DND-41 (cell line): ENCODE data around the gene KLHL18.
"Not testable (repeated sequence)": the region's sequence is repeated elsewhere in the genome, so short reads cannot be mapped to it uniquely, and the experiment has no call there.

Experiments used
- ATAC-seq: fragments of 200-7000 bp; cut with Tn5 transposase; 3 replicates; pipeline ENCODE4 v1.9.1; 2021; ENCODE audit warnings: low read depth; ENCODE audit not compliant: insufficient read depth
- DNase-seq: peaks from one replicate; pipeline ENCODE4 v3.0.0-alpha.2; 2020
- H2AFZ ChIP-seq: 2 replicates; pipeline ENCODE4 v1.6.0; 2012; ENCODE audit warnings: low read depth, low read length
- H3K27ac ChIP-seq: 2 replicates; pipeline ENCODE4 v1.5.1; 2012; ENCODE audit warnings: low read length, inconsistent platforms
- H3K27me3 ChIP-seq: fragments of 200-600 bp; sonication (generic); 2 replicates; pipeline ENCODE4 v1.6.0; 2012; ENCODE audit warnings: low read length, mild to moderate bottlenecking, inconsistent platforms; ENCODE audit not compliant: insufficient read depth, poor library complexity
- H3K36me3 ChIP-seq: 2 replicates; pipeline ENCODE4 v1.5.1; 2012; ENCODE audit warnings: low read length, inconsistent platforms; ENCODE audit not compliant: insufficient read depth
- H3K4me1 ChIP-seq: 2 replicates; pipeline ENCODE4 v1.5.1; 2012; ENCODE audit warnings: mild to moderate bottlenecking, low read length; ENCODE audit not compliant: insufficient read depth
- H3K4me2 ChIP-seq: 2 replicates; pipeline ENCODE4 v1.6.0; 2012; ENCODE audit warnings: mild to moderate bottlenecking, moderate library complexity, low read length, inconsistent platforms; ENCODE audit not compliant: insufficient read depth
- H3K4me3 ChIP-seq, 2 experiments: fragments of 200-600 bp in 1 of 2; shearing (Covaris generic) in 1 of 2; 2 replicates each; pipeline ENCODE4 v1.5.1; 2012 to 2016; ENCODE audit warnings: inconsistent platforms in 2 of 2, low read length in 2 of 2, mild to moderate bottlenecking in 2 of 2, low read depth in 1 of 2, moderate library complexity in 1 of 2
- H3K79me2 ChIP-seq: 2 replicates; pipeline ENCODE4 v1.6.0; 2012; ENCODE audit warnings: low read length, inconsistent platforms; ENCODE audit not compliant: insufficient read depth
- H3K9ac ChIP-seq: 2 replicates; pipeline ENCODE4 v1.6.0; 2012; ENCODE audit warnings: low read depth, mild to moderate bottlenecking, inconsistent platforms, low read length, moderate library complexity
- H3K9me3 ChIP-seq: 2 replicates; pipeline ENCODE4 v1.5.1; 2012; ENCODE audit warnings: low read length, moderate library complexity, mild to moderate bottlenecking, inconsistent platforms; ENCODE audit not compliant: insufficient read depth, severe bottlenecking
- H4K20me1 ChIP-seq: 2 replicates; pipeline ENCODE4 v1.6.0; 2012; ENCODE audit warnings: low read length; ENCODE audit not compliant: insufficient read depth
- EZH2 ChIP-seq: IDR thresholded peaks from 3 replicates; pipeline ENCODE4 v1.6.1; 2012; ENCODE audit warnings: borderline replicate concordance, low read depth, mild to moderate bottlenecking, moderate library complexity, low read length, inconsistent platforms; ENCODE audit not compliant: severe bottlenecking
- TF ChIP-seq, protein P1 (sequence below): IDR thresholded peaks from 2 replicates; pipeline ENCODE4 v1.5.1; 2012; ENCODE audit warnings: borderline replicate concordance, low read length, moderate library complexity, mild to moderate bottlenecking; ENCODE audit not compliant: poor library complexity, severe bottlenecking; ENCODE audit errors: extremely low read depth

The KLHL18 gene

DNA sequence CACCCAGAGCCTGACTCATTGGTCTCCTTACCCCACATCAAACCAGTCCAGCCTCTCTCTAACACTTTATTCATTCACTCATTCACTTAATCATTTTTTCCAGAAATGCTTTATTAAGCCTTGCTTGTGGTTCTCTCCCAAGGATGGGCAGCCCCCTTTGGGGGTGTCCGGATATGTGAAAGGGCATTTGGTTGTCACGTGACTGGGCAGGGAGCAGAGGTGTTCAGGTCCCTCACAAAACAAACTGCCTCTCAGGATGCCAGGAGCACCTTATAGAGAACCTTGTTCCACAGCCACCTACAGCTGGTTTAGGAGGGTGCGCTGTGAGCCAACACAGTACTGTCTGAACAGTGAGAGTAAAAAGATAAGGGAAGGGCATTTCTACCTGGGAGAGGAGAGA lies 72.3 kb downstream of the KLHL18 start:
- TF ChIP-seq, protein P1, sequence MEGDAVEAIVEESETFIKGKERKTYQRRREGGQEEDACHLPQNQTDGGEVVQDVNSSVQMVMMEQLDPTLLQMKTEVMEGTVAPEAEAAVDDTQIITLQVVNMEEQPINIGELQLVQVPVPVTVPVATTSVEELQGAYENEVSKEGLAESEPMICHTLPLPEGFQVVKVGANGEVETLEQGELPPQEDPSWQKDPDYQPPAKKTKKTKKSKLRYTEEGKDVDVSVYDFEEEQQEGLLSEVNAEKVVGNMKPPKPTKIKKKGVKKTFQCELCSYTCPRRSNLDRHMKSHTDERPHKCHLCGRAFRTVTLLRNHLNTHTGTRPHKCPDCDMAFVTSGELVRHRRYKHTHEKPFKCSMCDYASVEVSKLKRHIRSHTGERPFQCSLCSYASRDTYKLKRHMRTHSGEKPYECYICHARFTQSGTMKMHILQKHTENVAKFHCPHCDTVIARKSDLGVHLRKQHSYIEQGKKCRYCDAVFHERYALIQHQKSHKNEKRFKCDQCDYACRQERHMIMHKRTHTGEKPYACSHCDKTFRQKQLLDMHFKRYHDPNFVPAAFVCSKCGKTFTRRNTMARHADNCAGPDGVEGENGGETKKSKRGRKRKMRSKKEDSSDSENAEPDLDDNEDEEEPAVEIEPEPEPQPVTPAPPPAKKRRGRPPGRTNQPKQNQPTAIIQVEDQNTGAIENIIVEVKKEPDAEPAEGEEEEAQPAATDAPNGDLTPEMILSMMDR, result no peak
- TF ChIP-seq EZH2, result no peak
- Histone ChIP-seq H3K9me3 (peaks cover 14% of the 10 kb centered on the region), H3K4me3 (no peak overlapping the region)

GRCh38 chr3:47356201-47356600 lies 73.5 kb downstream of the KLHL18 start:
- no peak overlapping the region for H3K4me3 ChIP-seq
- ATAC-seq, result no peak
- H4K20me1 ChIP-seq, result no peaks in the 10 kb centered on the region
- no peak overlapping the region for H3K27ac ChIP-seq
- DNase-seq, result no peak
- H3K4me1 ChIP-seq, result no peaks in the 10 kb centered on the region
- no peaks in the 10 kb centered on the region for H3K79me2 ChIP-seq
- no peaks in the 10 kb centered on the region for H3K36me3 ChIP-seq
- no peak overlapping the region for H3K9ac ChIP-seq
- TF ChIP-seq, protein P1, result no peak
- TF ChIP-seq EZH2, result no peak
- H2AFZ ChIP-seq, result no peak overlapping the region
- no peaks in the 10 kb centered on the region for H3K27me3 ChIP-seq
- H3K4me2 ChIP-seq, result no peak overlapping the region
- peaks cover 14% of the 10 kb centered on the region for H3K9me3 ChIP-seq

More for the DNA sequence above, 72.3 kb downstream of the KLHL18 start:
- Histone ChIP-seq H2AFZ (no peak overlapping the region), H4K20me1 (no peaks in the 10 kb centered on the region), H3K4me2 (no peak overlapping the region), H3K27ac (no peak overlapping the region), H3K9ac (no peak overlapping the region), H3K4me1 (no peaks in the 10 kb centered on the region), H3K27me3 (no peaks in the 10 kb centered on the region), H3K79me2 (no peaks in the 10 kb centered on the region), H3K36me3 (no peaks in the 10 kb centered on the region)
- ATAC-seq (no peak), DNase-seq (no peak)

DNA sequence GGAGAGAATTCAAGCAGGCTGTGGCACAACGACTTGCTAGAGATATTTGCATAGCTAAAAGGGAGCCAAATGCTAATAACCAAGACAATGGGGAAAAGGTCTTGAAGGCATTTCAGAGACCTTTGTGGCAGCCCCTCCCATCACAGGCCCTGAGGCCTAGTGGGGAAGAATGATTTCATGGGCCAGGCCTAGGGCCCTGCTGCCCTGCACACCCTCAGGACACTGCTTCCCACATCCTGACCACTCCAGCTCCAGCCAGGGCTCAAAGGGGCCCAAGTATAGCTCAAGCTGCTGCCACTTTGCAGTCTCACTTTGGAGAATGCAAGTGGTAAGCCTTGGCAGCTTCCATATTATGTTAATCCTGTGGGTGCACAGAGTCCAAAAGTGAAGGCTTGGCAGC lies 76.6 kb downstream of the KLHL18 start:
- DNase-seq (no peak), ATAC-seq (no peak)
- no peaks in the 10 kb centered on the region for H3K27me3 ChIP-seq
- no peak overlapping the region for H3K9ac ChIP-seq
- H3K4me3 ChIP-seq, result no peak overlapping the region
- no peak for TF ChIP-seq EZH2
- TF ChIP-seq, protein P1, result no peak
- peaks cover 14% of the 10 kb centered on the region for H3K9me3 ChIP-seq
- no peaks in the 10 kb centered on the region for H4K20me1 ChIP-seq
- H3K79me2 ChIP-seq, result no peaks in the 10 kb centered on the region
- H3K27ac ChIP-seq, result no peak overlapping the region
- H3K36me3 ChIP-seq, result no peaks in the 10 kb centered on the region
- no peak overlapping the region for H2AFZ ChIP-seq
- no peak overlapping the region for H3K4me2 ChIP-seq
- H3K4me1 ChIP-seq, result no peaks in the 10 kb centered on the region

GRCh38 chr3:47360110-47360517 lies 77.4 kb downstream of the KLHL18 start:
- not testable (repeated sequence) for ATAC-seq, H3K27ac ChIP-seq, H3K4me2 ChIP-seq, H3K79me2 ChIP-seq, H3K27me3 ChIP-seq, H3K4me3 ChIP-seq, DNase-seq, H2AFZ ChIP-seq, H4K20me1 ChIP-seq, H3K4me1 ChIP-seq, H3K36me3 ChIP-seq, H3K9ac ChIP-seq
- peaks cover 14% of the 10 kb centered on the region for H3K9me3 ChIP-seq
